K562 (cell line): ENCODE measurements around the gene ASIC3. TPM values are rescaled to one million over a fixed set of nuclear protein-coding genes. Genes with fewer than 3 reads are reported as not detected.

Experiments used
- BDP1 ChIP-seq: IDR thresholded peaks from 3 replicates; pipeline ENCODE4 v1.6.1; 2011; ENCODE audit not compliant: insufficient read length, insufficient read depth
- HLTF ChIP-seq: fragments of 450-650 bp; IDR thresholded peaks from 2 replicates; pipeline ENCODE4 v1.6.1; 2016
- JUN ChIP-seq, 2 experiments: sonication (generic) in 1 of 2; formaldehyde crosslinking in 1 of 2; IDR thresholded peaks; 2 replicates each; pipeline versions ENCODE4 v1.6.1 to v1.8.0; 2012 to 2022; ENCODE audit warnings: borderline replicate concordance in 2 of 2, mild to moderate bottlenecking in 2 of 2, improper control_type of control experiment in 1 of 2, low read depth in 1 of 2, low read length in 1 of 2, missing genetic modification reagents in 1 of 2
- NFIC ChIP-seq: fragments of 450-650 bp; IDR thresholded peaks from 2 replicates; pipeline ENCODE4 v1.6.1; 2017; ENCODE audit warnings: mild to moderate bottlenecking, inconsistent platforms
- REST ChIP-seq, 2 experiments: fragments of 450-650 bp; formaldehyde crosslinking in 1 of 2; IDR thresholded peaks; 2 replicates each; pipeline versions ENCODE4 v1.4.0 to v1.6.1; 2014 to 2020; ENCODE audit warnings: mild to moderate bottlenecking in 2 of 2, borderline replicate concordance in 1 of 2, low read depth in 1 of 2
- SFPQ ChIP-seq: fragments of 200-400 bp; formaldehyde crosslinking; IDR thresholded peaks from 2 replicates; pipeline ENCODE4 v1.6.1; 2017; ENCODE audit warnings: mild to moderate bottlenecking, low read depth, low read length, moderate library complexity
- THAP7 ChIP-seq: fragments of 250-450 bp; sonication (Bioruptor Pico); IDR thresholded peaks from 2 replicates; pipeline ENCODE4 v1.5.0; 2021
- ZNF239 ChIP-seq: fragments of 250-450 bp; sonication (Bioruptor Pico); IDR thresholded peaks from 2 replicates; pipeline ENCODE4 v1.4.0; 2020; ENCODE audit warnings: mild to moderate bottlenecking
- polyA plus RNA-seq, 8 experiments: library from polyadenylated mRNA; depleted of rRNA in 4 of 8; stranded (reverse) in 5 of 8; unstranded in 3 of 8; fragments of >200 nt; fragmentation: Nextera tagmentation in 2 of 8; fragmentation: Illumina TruSeq in 1 of 8; extraction: Ambion mirVana in 2 of 8; extraction: Trizol in 1 of 8; gene quantifications; 2 replicates each; pipeline versions ENCODE4 v1.2.1 to v1.2.3, GENCODE V29; 2011 to 2014; ENCODE audit warnings: inconsistent platforms in 1 of 8, missing spikeins in 1 of 8
- total RNA-seq, 7 experiments: library from RNA; depleted of rRNA in 6 of 7; stranded (reverse); fragments of >200 nt in 6 of 7; fragmentation: Illumina TruSeq in 2 of 7; extraction: Trizol in 2 of 7; gene quantifications; 2 replicates each; pipeline versions ENCODE4 v1.2.1 to v1.2.3, GENCODE V29; 2011 to 2021; ENCODE audit warnings: low replicate concordance in 1 of 7

Gene ASIC3
- total and polyA plus RNA-seq, 9 of the 15 experiments (the other 6 are each of a cell fraction or from before 2014, with no cell fraction given) = 0.11 to 5.0 (median 0.87) TPM

GRCh38 chr7:151003572-151003971 is 44.8 kb upstream of the ASIC3 start (continued):
- TF ChIP-seq REST (IDR thresholded peaks at IDR 0.05; ENCODE audit: borderline replicate concordance) = peak; percentile 47; the same call in 1 of the 2 replicates
- TF ChIP-seq REST (CRISPR knock-in tag; IDR thresholded peaks at IDR 0.05; ENCODE audit: low read depth) = no peak
- peak; percentile 59; the same call in 1 of the 2 replicates for TF ChIP-seq JUN (IDR thresholded peaks at IDR 0.05; ENCODE audit: borderline replicate concordance, low read depth, low read length)
- TF ChIP-seq JUN (CRISPR knock-in tag; IDR thresholded peaks at IDR 0.05; ENCODE audit: borderline replicate concordance) = no peak
- TF ChIP-seq HLTF = no peak
- no peak for TF ChIP-seq THAP7 (CRISPR knock-in tag)
- TF ChIP-seq BDP1 = no peak
- TF ChIP-seq NFIC = peak; percentile 53
- TF ChIP-seq SFPQ = no peak
- TF ChIP-seq ZNF239 (CRISPR knock-in tag) = no peak
